Measurements from ENCODE around the gene DYNLT5. TPM values are rescaled to one million over a fixed set of nuclear protein-coding genes. Genes with fewer than 3 reads are reported as not detected.
A peak's percentile ranks its signal among the peaks of the same experiment; 100 is the strongest.

Gene DYNLT5
- total RNA-seq, 1 experiment from 2014 or later = not detected

DNA sequence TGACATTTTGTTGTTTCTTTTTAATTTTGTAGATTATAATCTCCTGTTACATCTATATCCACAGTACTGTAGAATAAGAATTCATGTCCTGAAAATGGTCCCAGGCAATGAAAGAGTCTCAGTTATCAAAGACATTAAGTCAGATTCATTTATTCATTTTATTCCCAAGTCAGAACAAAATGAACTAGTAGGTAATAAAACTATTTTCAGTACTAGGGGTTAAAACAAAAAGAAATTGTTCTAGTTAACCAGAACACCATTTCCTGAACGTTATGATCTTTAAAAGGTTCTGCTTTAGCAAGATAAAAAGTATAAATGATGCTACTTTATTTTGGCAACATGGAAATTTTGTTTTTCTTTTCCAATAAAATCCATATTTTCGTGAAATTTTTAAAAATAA lies 6.8 kb upstream of the DYNLT5 start:
- no peaks in the 10 kb centered on the region for H3K9me2 ChIP-seq (ENCODE audit: insufficient read depth)
- no peak for ATAC-seq
- intact Hi-C loops (cut with micrococcal nuclease) = no loop called here
- no peaks in the 10 kb centered on the region for H3K36me3 ChIP-seq (ENCODE audit: control insufficient read depth in 1 of 2, insufficient read depth in 2 of 2, low read length in 2 of 2)
- no peak for DNase-seq (ENCODE audit: low read depth, low spot score)
- no peaks in the 10 kb centered on the region for H3K9me3 ChIP-seq (ENCODE audit: control insufficient read depth in 1 of 2, insufficient read depth in 1 of 2, low read depth in 1 of 2, low read length in 2 of 2)
- H2AFZ ChIP-seq (ENCODE audit: low read depth, low read length, poor library complexity, severe bottlenecking) = no peak overlapping the region
- H3K4me3 ChIP-seq (replicated peaks in 1 of 2; ENCODE audit: low read depth in 1 of 2, low read length in 2 of 2) = no peak overlapping the region
- H3K27me3 ChIP-seq (ENCODE audit: insufficient read depth, low read length) = no peaks in the 10 kb centered on the region
- H3K4me2 ChIP-seq (ENCODE audit: low read length) = no peak overlapping the region
- H4K20me1 ChIP-seq (ENCODE audit: insufficient read depth) = no peaks in the 10 kb centered on the region
- ChIA-PET POLR2A (no interaction called here), CTCF (no interaction called here), RAD21 (ENCODE audit: low non-redundant PET in 1 of 2, low total read pairs in 2 of 2, uncharacterized antibody in 2 of 2, unreplicated experiment in 2 of 2) (no interaction called here)
- no peaks in the 10 kb centered on the region for H3K4me1 ChIP-seq (ENCODE audit: control insufficient read depth in 1 of 2, insufficient read depth in 2 of 2, low read length in 2 of 2)
- H3K79me2 ChIP-seq (ENCODE audit: insufficient read depth, low read length) = no peaks in the 10 kb centered on the region
- no peak for TF ChIP-seq SRF (IDR thresholded peaks at IDR 0.05; ENCODE audit: low read depth)
- TF ChIP-seq, protein P1, sequence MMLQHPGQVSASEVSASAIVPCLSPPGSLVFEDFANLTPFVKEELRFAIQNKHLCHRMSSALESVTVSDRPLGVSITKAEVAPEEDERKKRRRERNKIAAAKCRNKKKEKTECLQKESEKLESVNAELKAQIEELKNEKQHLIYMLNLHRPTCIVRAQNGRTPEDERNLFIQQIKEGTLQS (IDR thresholded peaks at IDR 0.05) = no peak
- TF ChIP-seq, protein P2, sequence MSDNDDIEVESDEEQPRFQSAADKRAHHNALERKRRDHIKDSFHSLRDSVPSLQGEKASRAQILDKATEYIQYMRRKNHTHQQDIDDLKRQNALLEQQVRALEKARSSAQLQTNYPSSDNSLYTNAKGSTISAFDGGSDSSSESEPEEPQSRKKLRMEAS (IDR thresholded peaks at IDR 0.05) = no peak
- no peak for TF ChIP-seq EGR1 (IDR thresholded peaks at IDR 0.05; ENCODE audit: low read depth)
- TF ChIP-seq POLR2AphosphoS5 (IDR thresholded peaks at IDR 0.05; ENCODE audit: low read depth, low read length) = no peak
- TF ChIP-seq JUND (IDR thresholded peaks at IDR 0.05) = no peak
- H3K27ac ChIP-seq (ENCODE audit: low read depth, low read length) = no peak overlapping the region
- no peak overlapping the region for H3K9ac ChIP-seq (ENCODE audit: low read length)
- BruUV-seq (replicated peaks) = no TSS peak

DNA sequence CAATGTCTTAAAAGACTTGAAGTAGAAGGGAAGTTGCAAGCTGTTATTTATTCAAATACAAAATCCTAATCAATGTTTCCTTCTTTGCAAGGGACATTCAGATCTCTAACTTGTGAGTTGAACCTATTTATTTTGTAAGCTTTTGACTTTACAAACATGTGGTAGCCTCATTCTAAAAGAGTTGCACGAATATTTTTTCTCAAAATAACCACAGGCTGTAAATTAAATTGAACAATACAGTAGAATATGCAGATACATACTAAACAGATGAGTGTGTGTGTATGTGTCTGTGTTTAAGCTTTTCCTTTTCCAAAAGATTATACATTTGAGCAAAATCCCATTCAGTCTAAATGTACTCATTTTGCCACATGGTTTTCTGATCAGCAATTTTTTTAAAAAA lies 4.8 kb upstream of the DYNLT5 start:
- no peaks in the 10 kb centered on the region for H3K4me1 ChIP-seq (ENCODE audit: control insufficient read depth in 1 of 2, insufficient read depth in 2 of 2, low read length in 2 of 2)
- H3K4me3 ChIP-seq (replicated peaks in 1 of 2; ENCODE audit: low read depth in 1 of 2, low read length in 2 of 2) = no peak overlapping the region
- CTCF ChIA-PET = no interaction called here
- H4K20me1 ChIP-seq (ENCODE audit: insufficient read depth) = no peaks in the 10 kb centered on the region
- no peak overlapping the region for H3K4me2 ChIP-seq (ENCODE audit: low read length)
- no peak overlapping the region for H3K9ac ChIP-seq (ENCODE audit: low read length)
- DNase-seq (ENCODE audit: low read depth, low spot score) = no peak
- no peaks in the 10 kb centered on the region for H3K27me3 ChIP-seq (ENCODE audit: insufficient read depth, low read length)
- ATAC-seq = no peak
- POLR2A ChIA-PET = no interaction called here
- H3K36me3 ChIP-seq (ENCODE audit: control insufficient read depth in 1 of 2, insufficient read depth in 2 of 2, low read length in 2 of 2) = no peaks in the 10 kb centered on the region
- RAD21 ChIA-PET (ENCODE audit: low non-redundant PET in 1 of 2, low total read pairs in 2 of 2, uncharacterized antibody in 2 of 2, unreplicated experiment in 2 of 2) = no interaction called here
- TF ChIP-seq SRF (IDR thresholded peaks at IDR 0.05; ENCODE audit: low read depth) (no peak), SP1 (IDR thresholded peaks at IDR 0.05; ENCODE audit: low read depth) (no peak)
- intact Hi-C loops (cut with micrococcal nuclease) = no loop called here
- no TSS peak for BruUV-seq (replicated peaks)
- H3K27ac ChIP-seq (ENCODE audit: low read depth, low read length) = no peak overlapping the region
- H3K9me2 ChIP-seq (ENCODE audit: insufficient read depth) = no peaks in the 10 kb centered on the region
- no peaks in the 10 kb centered on the region for H3K79me2 ChIP-seq (ENCODE audit: insufficient read depth, low read length)
- no peaks in the 10 kb centered on the region for H3K9me3 ChIP-seq (ENCODE audit: control insufficient read depth in 1 of 2, insufficient read depth in 1 of 2, low read depth in 1 of 2, low read length in 2 of 2)
- peak overlapping the region; percentile 3 for H2AFZ ChIP-seq (ENCODE audit: low read depth, low read length, poor library complexity, severe bottlenecking)

All from HCT116 (cell line).